H1 (cell line): Measurements from ENCODE around the gene LRRC25. TPM values are rescaled to one million over a fixed set of nuclear protein-coding genes. Genes with fewer than 3 reads are reported as not detected.

Experiments
- CTCF ChIA-PET: fragments of 300-600 bp; sonication (Branson Sonifier 250); formaldehyde crosslinking; loops from one replicate; lab custom pipeline; 2021; ENCODE audit not compliant: partially characterized antibody; lab: Charles Lee
- POLR2A ChIA-PET: fragments of 300-600 bp; sonication (Branson Sonifier 250); formaldehyde crosslinking; loops from one replicate; lab custom pipeline; 2021; ENCODE audit warnings: inconsistent platforms; ENCODE audit not compliant: partially characterized antibody; lab: Charles Lee
- DNase-seq, 2 experiments: peaks; one replicate each; pipeline versions ENCODE4 v3.0.0 to v3.0.0-alpha.2; 2010 to 2022; ENCODE audit warnings: low spot score in 2 of 2, low read depth in 1 of 2, mixed read lengths in 1 of 2
- FAIRE-seq: peaks from 2 replicates; lab custom pipeline; 2011; peaks lifted over from hg19 to GRCh38; lab: Jason Lieb, UNC
- H2AFZ ChIP-seq: 2 replicates; pipeline ENCODE4 v1.8.1; 2012; ENCODE audit warnings: low read length, inconsistent platforms
- H2AK5ac ChIP-seq: 2 replicates; pipeline ENCODE4 v1.6.1; 2013; ENCODE audit warnings: low read depth, low read length
- H2BK120ac ChIP-seq: replicated peaks from 2 replicates; pipeline ENCODE3; 2013; ENCODE audit warnings: low read depth, low read length, inconsistent platforms
- H2BK12ac ChIP-seq: 2 replicates; pipeline ENCODE4 v1.6.1; 2013; ENCODE audit warnings: low read depth, low read length
- H2BK15ac ChIP-seq: 2 replicates; pipeline ENCODE4 v1.6.1; 2013; ENCODE audit warnings: low read length
- H2BK20ac ChIP-seq: 2 replicates; pipeline ENCODE4 v1.6.1; 2013; ENCODE audit warnings: low read length
- H2BK5ac ChIP-seq: 2 replicates; pipeline ENCODE4 v1.6.1; 2013; ENCODE audit warnings: low read depth, low read length
- H3K14ac ChIP-seq: 2 replicates; pipeline ENCODE4 v1.6.1; 2013; ENCODE audit warnings: inconsistent platforms; ENCODE audit not compliant: insufficient read length
- H3K18ac ChIP-seq: 2 replicates; pipeline ENCODE4 v1.6.1; 2013; ENCODE audit warnings: low read length; ENCODE audit errors: extremely low read depth
- H3K23ac ChIP-seq: 2 replicates; pipeline ENCODE4 v1.6.1; 2013; ENCODE audit warnings: inconsistent platforms; ENCODE audit not compliant: insufficient read length
- H3K23me2 ChIP-seq: 2 replicates; pipeline ENCODE4 v1.6.1; 2013; ENCODE audit warnings: low read depth, low read length
- H3K27ac ChIP-seq: 2 replicates; pipeline ENCODE4 v1.6.1; 2011; ENCODE audit warnings: low read depth, low read length, inconsistent platforms
- H3K27me3 ChIP-seq, 4 experiments: replicated peaks in 1 of 4; 1 replicate in 1 of 4; 2 replicates in 3 of 4; pipeline versions ENCODE4 v1.6.1 to v1.8.1; 2011 to 2013; ENCODE audit warnings: low read length in 3 of 4, mild to moderate bottlenecking in 3 of 4, inconsistent platforms in 2 of 4, mixed read lengths in 2 of 4, moderate library complexity in 1 of 4; ENCODE audit not compliant: control insufficient read depth in 3 of 4, insufficient read depth in 3 of 4; ENCODE audit errors: extremely low read depth in 1 of 4
- H3K36me3 ChIP-seq, 4 experiments: 2 replicates each; pipeline versions ENCODE4 v1.6.1 to v1.8.1; 2011 to 2013; ENCODE audit warnings: mild to moderate bottlenecking in 4 of 4, low read length in 3 of 4, moderate library complexity in 2 of 4, control low read depth in 1 of 4, inconsistent platforms in 1 of 4; ENCODE audit not compliant: insufficient read depth in 4 of 4, control insufficient read depth in 2 of 4
- H3K4ac ChIP-seq: replicated peaks from 2 replicates; pipeline ENCODE3; 2013; ENCODE audit warnings: low read length, low read depth, mixed read lengths, inconsistent platforms; ENCODE audit not compliant: insufficient read length
- H3K4me1 ChIP-seq, 4 experiments: replicated peaks in 1 of 4; 1 replicate in 1 of 4; 2 replicates in 3 of 4; pipeline versions ENCODE4 v1.6.1 to v1.8.1; 2011 to 2013; ENCODE audit warnings: low read length in 3 of 4, inconsistent platforms in 2 of 4, mixed read lengths in 1 of 4; ENCODE audit not compliant: insufficient read depth in 4 of 4, control insufficient read depth in 3 of 4
- H3K4me2 ChIP-seq, 2 experiments: 2 replicates each; pipeline versions ENCODE4 v1.6.1 to v1.8.1; 2011 to 2013; ENCODE audit warnings: low read depth in 2 of 2, low read length in 2 of 2, control low read depth in 1 of 2, inconsistent platforms in 1 of 2, mild to moderate bottlenecking in 1 of 2; ENCODE audit not compliant: insufficient read depth in 1 of 2
- H3K4me3 ChIP-seq, 4 experiments: fragments of 200-600, 300-600 bp in 1 of 4; sonication (generic), shearing (Covaris generic), sonication (Bioruptor Twin) in 1 of 4; 2 replicates each; pipeline versions ENCODE4 v1.5.1 to v1.8.1; 2011 to 2016; ENCODE audit warnings: low read length in 4 of 4, low read depth in 3 of 4, control low read depth in 2 of 4, inconsistent platforms in 2 of 4, mild to moderate bottlenecking in 2 of 4, mixed read lengths in 1 of 4, moderate library complexity in 1 of 4; ENCODE audit not compliant: insufficient read depth in 2 of 4; ENCODE audit errors: extremely low read depth in 1 of 4
- H3K56ac ChIP-seq: replicated peaks from 2 replicates; pipeline ENCODE3; 2013; ENCODE audit warnings: low read depth, mild to moderate bottlenecking, mixed read lengths, low read length, inconsistent platforms; ENCODE audit not compliant: insufficient read length
- H3K79me1 ChIP-seq: 2 replicates; pipeline ENCODE4 v1.6.1; 2013; ENCODE audit warnings: low read depth, low read length, control low read depth
- H3K79me2 ChIP-seq, 2 experiments: 2 replicates each; pipeline versions ENCODE4 v1.6.1 to v1.8.1; 2012 to 2013; ENCODE audit warnings: low read length in 2 of 2, mild to moderate bottlenecking in 2 of 2, inconsistent platforms in 1 of 2; ENCODE audit not compliant: insufficient read depth in 2 of 2, control insufficient read depth in 1 of 2
- H3K9ac ChIP-seq, 4 experiments: replicated peaks in 1 of 4; 1 replicate in 1 of 4; 2 replicates in 3 of 4; pipeline versions ENCODE4 v1.6.1 to v1.8.1; 2011 to 2013; ENCODE audit warnings: low read depth in 3 of 4, low read length in 3 of 4, control low read depth in 2 of 4, mild to moderate bottlenecking in 2 of 4, moderate library complexity in 2 of 4, inconsistent platforms in 1 of 4; ENCODE audit errors: extremely low read depth in 1 of 4
- H3K9me3 ChIP-seq, 2 experiments: 2 replicates each; pipeline versions ENCODE4 v1.6.1 to v1.8.1; 2012 to 2013; ENCODE audit warnings: mild to moderate bottlenecking in 2 of 2, moderate library complexity in 2 of 2, control low read depth in 1 of 2, inconsistent platforms in 1 of 2, low read depth in 1 of 2, low read length in 1 of 2, mixed read lengths in 1 of 2; ENCODE audit not compliant: insufficient read depth in 2 of 2
- H4K20me1 ChIP-seq, 2 experiments: replicated peaks in 1 of 2; 2 replicates each; pipeline versions ENCODE3 to v1.8.1; 2011 to 2013; ENCODE audit warnings: inconsistent platforms in 2 of 2, low read length in 2 of 2, mild to moderate bottlenecking in 1 of 2; ENCODE audit not compliant: insufficient read depth in 2 of 2, control insufficient read depth in 1 of 2
- H4K5ac ChIP-seq: 2 replicates; pipeline ENCODE4 v1.6.1; 2013; ENCODE audit warnings: low read length, low read depth, mixed read lengths, inconsistent platforms; ENCODE audit not compliant: insufficient read length
- H4K8ac ChIP-seq: 2 replicates; pipeline ENCODE4 v1.8.0; 2013; ENCODE audit warnings: mild to moderate bottlenecking, moderate library complexity, low read length, inconsistent platforms; ENCODE audit not compliant: insufficient read depth; ENCODE audit errors: extremely low read depth
- H4K91ac ChIP-seq: replicated peaks from 2 replicates; pipeline ENCODE3; 2013; ENCODE audit warnings: low read length, mixed read lengths, inconsistent platforms; ENCODE audit not compliant: insufficient read length
- HDAC2 ChIP-seq, 2 experiments: fragments of 300-600 bp in 1 of 2; sonication (generic) in 1 of 2; IDR thresholded peaks; 2 replicates each; pipeline ENCODE4 v1.6.1; 2011 to 2012; ENCODE audit warnings: low read depth in 2 of 2, low read length in 2 of 2, mild to moderate bottlenecking in 2 of 2, moderate library complexity in 2 of 2, borderline replicate concordance in 1 of 2, inconsistent platforms in 1 of 2
- KDM1A ChIP-seq: fragments of 200-600, 300-600 bp; sonication (generic); IDR thresholded peaks from 2 replicates; pipeline ENCODE4 v1.7.1; 2016; ENCODE audit warnings: mild to moderate bottlenecking, low read length, borderline replicate concordance
- RNF2 ChIP-seq: fragments of 200-900, 300-1000 bp; sonication (generic); IDR thresholded peaks from 2 replicates; pipeline ENCODE4 v1.7.1; 2016; ENCODE audit warnings: borderline replicate concordance, low read depth, mild to moderate bottlenecking, antibody characterized with exemption, low read length; ENCODE audit not compliant: poor library complexity, severe bottlenecking; ENCODE audit errors: missing control alignments
- WGBS, 2 experiments: shearing (Covaris generic) in 1 of 2; methylation state at CpG; one replicate each; pipeline versions ENCODE4 v1.1.6 to v1.1.7; 2013 to 2015; ENCODE audit warnings: low lambda C conversion rate in 2 of 2, mixed read lengths in 2 of 2, inconsistent platforms in 1 of 2, low coverage in 1 of 2, missing lambda C conversion rate in 1 of 2; ENCODE audit not compliant: insufficient replicate concordance in 2 of 2, insufficient coverage in 1 of 2, insufficient read length in 1 of 2; ENCODE audit errors: extremely low coverage in 1 of 2, missing lambda C conversion rate in 1 of 2; 5-methylcytosine and 5-hydroxymethylcytosine counted together
- polyA plus RNA-seq, 7 experiments: library from polyadenylated mRNA; depleted of rRNA in 3 of 7; stranded (reverse) in 5 of 7; unstranded in 2 of 7; fragments of >200 nt in 5 of 7; fragments of 200-250 nt in 2 of 7; gene quantifications; 1 replicate in 5 of 7; 2 replicates in 1 of 7; 4 replicates in 1 of 7; pipeline versions ENCODE4 v1.2.1 to v1.2.3, GENCODE V29; 2011 to 2013; ENCODE audit warnings: missing spikeins in 2 of 7, mixed read lengths in 2 of 7
- total RNA-seq: library from RNA; stranded (reverse); fragmentation: NEBNext Ultra II Directional; extraction: Animal tissue kit (Norgen Biotek cat#: 25700); gene quantifications from 2 replicates; pipeline ENCODE4 v1.2.1, GENCODE V29; 2021

The LRRC25 gene
- total and polyA plus RNA-seq, 2 of the 8 experiments (the other 6 are each of a cell fraction or from before 2014, with no cell fraction given): 0.20 to 0.41 TPM

- Histone ChIP-seq H4K20me1 (no peaks in the 10 kb centered on the region), H3K79me2 (no peaks in the 10 kb centered on the region), H3K56ac (no peak overlapping the region), H2AFZ (0 out of 2 replicates have a peak overlapping the region, but pooled peaks have one; percentile 12), H3K4me2 (peak overlapping the region; percentile 26 to 63; a peak in 2 of 4 replicates), H3K23me2 (no peaks in the 10 kb centered on the region), H3K9me3 (no peaks in the 10 kb centered on the region), H2BK120ac (no peak overlapping the region), H2BK15ac (peak overlapping the region; percentile 25; the same call in 1 of the 2 replicates), H3K36me3 (no peaks in the 10 kb centered on the region), H4K5ac (no peak overlapping the region), H2BK12ac (peak overlapping the region; percentile 45; the same call in 1 of the 2 replicates), H2BK20ac (peak overlapping the region; percentile 8; the same call in 1 of the 2 replicates), H3K9ac (no peak overlapping the region; a peak in 2 of 7 replicates), H4K8ac (peak overlapping the region; percentile 29; the same call in 1 of the 2 replicates), H2AK5ac (0 out of 2 replicates have a peak overlapping the region, but pooled peaks have one; percentile 33), H3K4ac (peak overlapping the region; percentile 75), H3K4me1 (peaks cover 0 to 12% (median 4%) of the 10 kb centered on the region in 4 experiments; a peak in 5 of 7 replicates), H3K27ac (no peak overlapping the region), H4K91ac (peak overlapping the region; percentile 2), H3K14ac (no peak overlapping the region), H3K18ac (peak overlapping the region; percentile 38; the same call in 1 of the 2 replicates), H2BK5ac (peak overlapping the region; percentile 69; the same call in 1 of the 2 replicates), H3K23ac (no peak overlapping the region), H3K27me3 (peaks cover 0 to 3% (median under 1%) of the 10 kb centered on the region in 4 experiments; a peak in 3 of 7 replicates), H3K4me3 (peak overlapping the region in 1 of 4 experiments; percentile 51; a peak in 3 of 8 replicates), H3K79me1 (no peaks in the 10 kb centered on the region)
- FAIRE-seq (no peak), DNase-seq (no peak)
- ChIA-PET CTCF (interaction anchor here (0.7 to 12.8 kb wide), 10 partner anchors 8 to 118 kb away, joined by 3 to 174 read pairs (median 4); partner anchors contain the start of gene GDF15), POLR2A (interaction anchor here (0.8 to 3.4 kb wide), 7 partner anchors 20 to 126 kb away, joined by 3 to 12 read pairs (median 3); partner anchors contain the start of gene JUND)
- 86% methylated on average over 37 of the region's 37 CpGs; no CpG with 5 or more reads in 1 of the 2 experiments for WGBS, 2 experiments
- no peak for TF ChIP-seq RNF2
- TF ChIP-seq KDM1A: peak; percentile 95
- peak in 1 of 2 experiments; percentile 75; a peak in 1 of 4 replicates for TF ChIP-seq HDAC2 (IDR thresholded peaks at IDR 0.05; ENCODE audit: borderline replicate concordance in 1 of 2, low read depth in 2 of 2, low read length in 2 of 2)
Observed at GRCh38 chr19:18396471-18397241, 766 bp downstream of the LRRC25 start.
